Prostate gland (tissue), 2 donors: ENCODE results near the gene E2F1.

ENCODE experiments used
- CTCF ChIP-seq, 4 experiments: fragments of 200-600 bp in 2 of 4; fragments of 450-650 bp in 2 of 4; sonication (generic) in 2 of 4; IDR thresholded peaks; 1 replicate in 3 of 4; 2 replicates in 1 of 4; pipeline ENCODE4 v1.5.1; 2016 to 2019; ENCODE audit warnings: antibody characterized with exemption in 4 of 4, mild to moderate bottlenecking in 2 of 4, moderate library complexity in 2 of 4
- POLR2A ChIP-seq: fragments of 450-650 bp; IDR thresholded peaks from one replicate; pipeline ENCODE4 v1.6.1; 2016; ENCODE audit warnings: antibody characterized with exemption, mild to moderate bottlenecking
- POLR2AphosphoS5 ChIP-seq: sonication (generic); formaldehyde crosslinking; IDR thresholded peaks from one replicate; pipeline ENCODE4 v1.6.1; 2017; ENCODE audit warnings: antibody characterized with exemption

GRCh38 chr20:33656783-33657703 lies 29.1 kb downstream of the E2F1 start:
- TF ChIP-seq CTCF (IDR thresholded peaks at IDR 0.05) (no peak), POLR2A (no peak), POLR2AphosphoS5 (no peak)
